Esophagus squamous epithelium (tissue), 5 donors: ENCODE results near the gene MYO16. TPM values are rescaled to one million over a fixed set of nuclear protein-coding genes. Genes with fewer than 3 reads are reported as not detected.

Experiments
- DNase-seq: peaks from one replicate; lab custom pipeline; 2025; lab: John Stamatoyannopoulos, UW
- H3K27ac ChIP-seq, 4 donors: fragments of 200-600 bp; sonication (generic); one replicate each; pipeline ENCODE4 v1.5.1; 2016 to 2019; ENCODE audit warnings: mild to moderate bottlenecking in 1 of 4
- H3K27me3 ChIP-seq, 4 donors: fragments of 200-600 bp; sonication (generic); 1 replicate in 3 of 4; 2 replicates in 1 of 4; pipeline versions ENCODE4 v1.5.1 to v1.6.0; 2017 to 2021; ENCODE audit warnings: antibody characterized with exemption in 1 of 4
- H3K36me3 ChIP-seq, 3 donors: fragments of 200-600 bp; sonication (generic); one replicate each; pipeline ENCODE4 v1.5.1; 2016 to 2019
- H3K4me1 ChIP-seq, 3 donors: fragments of 200-600 bp; sonication (generic); one replicate each; pipeline ENCODE4 v1.5.1; 2017 to 2019
- H3K4me3 ChIP-seq, 4 donors: fragments of 200-600 bp; sonication (generic); 1 replicate in 3 of 4; 2 replicates in 1 of 4; pipeline ENCODE4 v1.5.1; 2016 to 2019; ENCODE audit warnings: mild to moderate bottlenecking in 2 of 4, moderate library complexity in 1 of 4
- H3K9me3 ChIP-seq, 3 donors: fragments of 200-600 bp; sonication (generic); one replicate each; pipeline ENCODE4 v1.5.1; 2016 to 2019
- POLR2A ChIP-seq, 4 donors: fragments of 450-650 bp; IDR thresholded peaks; one replicate each; pipeline ENCODE4 v1.6.1; 2017; ENCODE audit warnings: antibody characterized with exemption in 4 of 4, mild to moderate bottlenecking in 4 of 4, moderate library complexity in 3 of 4
- WGBS, 2 donors: methylation state at CpG; one replicate each; pipeline ENCODE4 v1.1.5; 2018; 5-methylcytosine and 5-hydroxymethylcytosine counted together
- intact Hi-C: fragments of 100-400 bp; cut with DNase I; formaldehyde crosslinking; loops from one replicate; pipeline ENCODE4 v1.15.0; 2022
- total RNA-seq, 4 donors: library from RNA; depleted of rRNA; stranded (reverse); fragments of >200 nt; gene quantifications; one replicate each; pipeline ENCODE4 v1.1.0, GENCODE V29; 2016
- TF ChIP-seq, protein P1 (sequence below), 6 experiments: fragments of 450-650 bp in 4 of 6; fragments of 200-600 bp in 2 of 6; sonication (generic) in 2 of 6; IDR thresholded peaks; one replicate each; pipeline ENCODE4 v1.5.1; 2016 to 2019; ENCODE audit warnings: antibody characterized with exemption in 6 of 6, mild to moderate bottlenecking in 4 of 6, moderate library complexity in 4 of 6
- donor health status: DM: yes; HTN: yes; CAD: no.

Gene MYO16
- total RNA-seq, 4 donors from 2014 or later, result 0.09 to 2.1 TPM; not detected in 2

DNA sequence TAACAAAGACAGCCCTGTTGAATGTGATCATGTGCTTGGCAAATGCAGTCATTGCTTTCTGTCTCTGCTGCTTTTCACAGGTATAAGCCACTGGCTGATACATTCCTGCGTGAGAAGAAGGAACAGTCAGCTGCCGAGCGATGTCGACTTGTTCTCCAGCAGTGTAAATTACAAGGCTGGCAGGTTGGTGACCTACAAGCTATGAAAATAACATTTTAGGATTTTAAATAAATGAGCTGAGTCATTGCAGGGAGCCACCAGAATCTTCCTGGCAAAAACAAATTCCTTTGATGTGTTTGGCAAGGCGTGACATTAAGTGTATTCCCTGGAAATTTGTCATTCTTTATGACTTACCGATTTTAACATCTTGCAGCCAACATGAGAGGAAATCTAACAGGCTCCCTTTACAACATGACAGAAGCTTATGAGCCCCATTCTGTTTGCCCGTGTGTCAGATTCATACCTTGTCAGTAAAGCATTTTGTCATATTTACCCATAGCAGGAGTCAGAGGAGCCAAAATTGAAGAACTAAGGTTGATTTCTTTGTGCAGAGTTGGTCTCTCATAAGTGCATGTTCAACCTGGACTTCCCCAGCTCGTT, 471.4 kb downstream of the MYO16 start:
- H3K27me3 ChIP-seq, result no peaks in the 10 kb centered on the region
- no peak overlapping the region for H3K4me3 ChIP-seq
- peaks cover 0 to 7% (median 0%) of the 10 kb centered on the region in 3 donors for H3K4me1 ChIP-seq
- intact Hi-C loops, result no loop called here
- TF ChIP-seq POLR2A (IDR thresholded peaks at IDR 0.05), result no peak
- TF ChIP-seq, protein P1, sequence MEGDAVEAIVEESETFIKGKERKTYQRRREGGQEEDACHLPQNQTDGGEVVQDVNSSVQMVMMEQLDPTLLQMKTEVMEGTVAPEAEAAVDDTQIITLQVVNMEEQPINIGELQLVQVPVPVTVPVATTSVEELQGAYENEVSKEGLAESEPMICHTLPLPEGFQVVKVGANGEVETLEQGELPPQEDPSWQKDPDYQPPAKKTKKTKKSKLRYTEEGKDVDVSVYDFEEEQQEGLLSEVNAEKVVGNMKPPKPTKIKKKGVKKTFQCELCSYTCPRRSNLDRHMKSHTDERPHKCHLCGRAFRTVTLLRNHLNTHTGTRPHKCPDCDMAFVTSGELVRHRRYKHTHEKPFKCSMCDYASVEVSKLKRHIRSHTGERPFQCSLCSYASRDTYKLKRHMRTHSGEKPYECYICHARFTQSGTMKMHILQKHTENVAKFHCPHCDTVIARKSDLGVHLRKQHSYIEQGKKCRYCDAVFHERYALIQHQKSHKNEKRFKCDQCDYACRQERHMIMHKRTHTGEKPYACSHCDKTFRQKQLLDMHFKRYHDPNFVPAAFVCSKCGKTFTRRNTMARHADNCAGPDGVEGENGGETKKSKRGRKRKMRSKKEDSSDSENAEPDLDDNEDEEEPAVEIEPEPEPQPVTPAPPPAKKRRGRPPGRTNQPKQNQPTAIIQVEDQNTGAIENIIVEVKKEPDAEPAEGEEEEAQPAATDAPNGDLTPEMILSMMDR (IDR thresholded peaks at IDR 0.05), result no peak
- no peaks in the 10 kb centered on the region for H3K9me3 ChIP-seq
- no peaks in the 10 kb centered on the region for H3K36me3 ChIP-seq
- DNase-seq, result no peak
- 31 to 34% methylated on average over 8 of the region's 8 CpGs for WGBS, 2 donors
- H3K27ac ChIP-seq, result no peak overlapping the region

DNA sequence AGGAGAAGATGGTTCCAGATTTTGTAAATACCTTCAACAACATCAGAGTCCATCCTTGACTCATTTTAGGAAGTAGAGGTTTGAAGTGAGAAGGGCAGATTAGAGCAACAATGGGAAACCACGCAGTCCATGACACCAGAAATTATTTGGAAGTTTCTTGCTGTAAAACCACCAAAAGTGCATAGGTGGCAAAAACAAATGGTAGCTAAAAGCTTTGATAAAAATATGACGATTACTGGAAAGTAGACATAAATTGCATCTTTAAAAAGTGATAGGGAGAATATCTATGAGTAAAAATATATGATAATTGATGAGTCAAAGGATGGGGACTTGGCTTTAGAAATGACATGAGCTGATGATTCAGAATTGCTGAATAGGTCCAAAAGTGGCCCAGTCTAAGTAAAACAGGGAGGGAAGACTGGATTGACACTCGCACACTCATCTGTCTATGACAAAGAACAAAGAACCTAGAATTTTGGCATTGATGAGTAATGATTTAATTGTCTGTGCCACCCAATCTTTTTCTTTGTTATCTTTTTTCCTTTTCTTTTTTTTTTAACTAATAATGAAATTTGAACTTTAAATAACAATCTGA, 472.2 kb downstream of the MYO16 start:
- Histone ChIP-seq H3K27ac (no peak overlapping the region), H3K36me3 (no peaks in the 10 kb centered on the region), H3K4me3 (no peak overlapping the region), H3K4me1 (peaks cover 0 to 7% (median 0%) of the 10 kb centered on the region in 3 donors), H3K9me3 (no peaks in the 10 kb centered on the region), H3K27me3 (no peaks in the 10 kb centered on the region)
- TF ChIP-seq, protein P1 (IDR thresholded peaks at IDR 0.05), result no peak
- no peak for TF ChIP-seq POLR2A (IDR thresholded peaks at IDR 0.05)
- intact Hi-C loops, result no loop called here
- no peak for DNase-seq
- 51 to 54% methylated on average over 3 of the region's 3 CpGs for WGBS, 2 donors

DNA sequence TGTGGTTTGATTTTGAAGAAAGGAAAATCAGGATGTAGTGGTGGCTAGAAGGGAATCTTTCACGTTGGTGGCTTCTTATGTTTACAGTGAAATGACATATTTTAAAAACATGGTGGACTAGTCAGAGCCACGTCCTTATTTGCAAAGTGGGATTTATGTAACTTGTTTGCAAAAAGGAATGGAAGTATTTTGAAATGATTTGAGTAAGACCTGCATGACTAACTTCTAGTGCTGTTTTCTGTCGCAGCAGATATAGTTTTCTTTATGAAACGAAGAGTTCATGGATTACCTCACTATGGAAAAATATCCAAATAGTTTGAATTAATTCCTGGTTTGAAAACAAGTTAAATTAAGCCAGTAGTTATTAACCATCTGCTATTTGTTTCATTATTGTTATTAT, 476.5 kb downstream of the MYO16 start:
- DNase-seq, result no peak
- H3K27ac ChIP-seq, result no peak overlapping the region
- TF ChIP-seq, protein P1 (IDR thresholded peaks at IDR 0.05), result no peak
- no peak for TF ChIP-seq POLR2A (IDR thresholded peaks at IDR 0.05)
- intact Hi-C loops, result no loop called here
- H3K4me1 ChIP-seq, result peaks cover 0 to 4% (median 0%) of the 10 kb centered on the region in 3 donors
- no peak overlapping the region for H3K4me3 ChIP-seq
- no peaks in the 10 kb centered on the region for H3K27me3 ChIP-seq
- no peaks in the 10 kb centered on the region for H3K9me3 ChIP-seq
- H3K36me3 ChIP-seq, result no peaks in the 10 kb centered on the region
- WGBS, 2 donors, result 37 to 39% methylated on average over 4 of the region's 4 CpGs

DNA sequence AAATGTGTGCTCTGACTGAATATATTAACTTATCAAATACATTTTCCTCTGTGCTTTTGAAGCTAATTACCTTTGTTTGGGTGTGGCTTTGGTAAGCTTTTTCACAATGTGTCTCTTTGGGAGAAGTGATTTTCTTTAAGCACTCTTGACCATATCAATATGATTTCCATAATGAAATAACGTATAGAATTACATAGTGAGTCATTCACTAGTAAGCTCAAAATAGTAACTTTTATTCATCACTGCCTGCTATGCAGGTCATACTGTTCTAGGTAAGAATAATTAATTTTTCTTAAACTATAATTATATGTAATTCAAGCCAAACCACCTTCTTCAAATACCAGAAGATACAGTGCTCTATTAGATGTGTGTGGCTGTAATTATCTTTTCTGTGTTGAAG, 480.7 kb downstream of the MYO16 start:
- no peak for TF ChIP-seq POLR2A (IDR thresholded peaks at IDR 0.05)
- TF ChIP-seq, protein P1 (IDR thresholded peaks at IDR 0.05), result no peak
- H3K4me3 ChIP-seq, result no peak overlapping the region
- 0 to 36% methylated on average over 1 of the region's 1 CpG for WGBS, 2 donors
- H3K9me3 ChIP-seq, result no peaks in the 10 kb centered on the region
- H3K27ac ChIP-seq, result no peak overlapping the region
- H3K4me1 ChIP-seq, result no peaks in the 10 kb centered on the region
- DNase-seq, result no peak
- intact Hi-C loops, result no loop called here
- H3K27me3 ChIP-seq, result no peaks in the 10 kb centered on the region
- H3K36me3 ChIP-seq, result no peaks in the 10 kb centered on the region

DNA sequence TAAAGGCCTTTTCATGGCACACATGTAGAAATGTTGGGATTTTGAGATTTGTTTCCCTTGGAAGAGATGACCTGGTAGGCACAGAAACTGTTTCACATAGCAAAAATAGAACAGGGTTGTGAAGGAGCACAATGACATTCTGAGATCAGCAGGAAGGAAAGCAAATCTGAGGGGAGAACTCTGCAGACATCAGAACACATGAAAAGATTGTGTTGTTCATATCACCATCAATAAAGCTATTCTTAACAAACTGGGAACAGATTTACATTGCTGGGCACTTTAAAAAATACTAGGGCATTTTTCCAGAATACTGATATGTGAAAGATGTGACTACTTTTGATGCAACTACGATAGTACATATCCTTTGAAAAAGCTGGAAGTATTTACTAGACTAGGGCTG, 481.7 kb downstream of the MYO16 start:
- WGBS, 2 donors, result 50 to 72% methylated on average over 1 of the region's 1 CpG
- DNase-seq, result no peak
- Histone ChIP-seq H3K27me3 (no peaks in the 10 kb centered on the region), H3K4me3 (no peak overlapping the region), H3K4me1 (no peaks in the 10 kb centered on the region), H3K9me3 (no peaks in the 10 kb centered on the region), H3K27ac (no peak overlapping the region), H3K36me3 (no peaks in the 10 kb centered on the region)
- intact Hi-C loops, result no loop called here
- no peak for TF ChIP-seq POLR2A (IDR thresholded peaks at IDR 0.05)
- TF ChIP-seq, protein P1 (IDR thresholded peaks at IDR 0.05), result no peak
